Right atrium auricular region (tissue), 2 donors: ENCODE results near the gene MRPS18A. TPM values are rescaled to one million over a fixed set of nuclear protein-coding genes. Genes with fewer than 3 reads are reported as not detected.
"Not testable (repeated sequence)": the region's sequence is repeated elsewhere in the genome, so short reads cannot be mapped to it uniquely, and the experiment has no call there.

ENCODE experiments used
- DNase-seq: peaks from one replicate; pipeline ENCODE4 v3.0.0-alpha.2; 2019; ENCODE audit warnings: low spot score
- H3K27ac ChIP-seq, 2 donors: fragments of 200-600 bp; sonication (generic); 1 replicate in 1 of 2; 2 replicates in 1 of 2; pipeline ENCODE4 v1.5.1; 2016 to 2019
- H3K27me3 ChIP-seq, 2 donors: fragments of 200-600 bp; sonication (generic); one replicate each; pipeline versions ENCODE4 v1.5.1 to v1.6.0; 2017 to 2019
- H3K36me3 ChIP-seq: fragments of 200-600 bp; sonication (generic); one replicate; pipeline ENCODE4 v1.5.1; 2016
- H3K4me1 ChIP-seq, 2 donors: fragments of 200-600 bp; sonication (generic); one replicate each; pipeline versions ENCODE4 v1.5.1 to v1.6.0; 2017 to 2019
- H3K4me3 ChIP-seq, 2 donors: fragments of 200-600 bp; sonication (generic); 1 replicate in 1 of 2; 2 replicates in 1 of 2; pipeline ENCODE4 v1.5.1; 2017 to 2019; ENCODE audit warnings: mild to moderate bottlenecking in 1 of 2, moderate library complexity in 1 of 2
- H3K9me3 ChIP-seq, 2 donors: fragments of 200-600 bp; sonication (generic); one replicate each; pipeline ENCODE4 v1.5.1; 2019
- CTCF ChIP-seq, 2 donors: fragments of 200-600 bp; sonication (generic); IDR thresholded peaks; one replicate each; pipeline ENCODE4 v1.5.1; 2019; ENCODE audit warnings: antibody characterized with exemption in 2 of 2
- total RNA-seq, 2 donors: library from RNA; depleted of rRNA; stranded (reverse); fragments of >200 nt; gene quantifications; one replicate each; pipeline ENCODE4 v1.1.0, GENCODE V29; 2016

The MRPS18A gene
- total RNA-seq, 2 donors from 2014 or later, result 40.4 to 42.7 TPM

GRCh38 chr6:43706788-43707187, 19.2 kb upstream of the MRPS18A start:
- DNase-seq, result no peak
- Histone ChIP-seq H3K9me3 (no peaks in the 10 kb centered on the region), H3K27ac (peak overlapping the region; percentile 19 to 35), H3K4me1 (peaks cover 0 to 55% of the 10 kb centered on the region in 2 donors), H3K36me3 (no peaks in the 10 kb centered on the region), H3K4me3 (no peak overlapping the region), H3K27me3 (no peaks in the 10 kb centered on the region)
- no peak for TF ChIP-seq CTCF (IDR thresholded peaks at IDR 0.05)

- peak overlapping the region; percentile 35 to 51 for H3K27ac ChIP-seq
- no peak for TF ChIP-seq CTCF (IDR thresholded peaks at IDR 0.05)
Measured at GRCh38 chr6:43705996-43706395, 18.4 kb upstream of the MRPS18A start.

GRCh38 chr6:43703512-43704429, 16.2 kb upstream of the MRPS18A start:
- H3K27ac ChIP-seq, result peak overlapping the region; percentile 89 to 91
- peaks cover 0 to 60% of the 10 kb centered on the region in 2 donors for H3K4me1 ChIP-seq
- DNase-seq, result no peak
- no peaks in the 10 kb centered on the region for H3K36me3 ChIP-seq
- no peak overlapping the region for H3K4me3 ChIP-seq
- TF ChIP-seq CTCF (IDR thresholded peaks at IDR 0.05), result no peak
- no peaks in the 10 kb centered on the region for H3K9me3 ChIP-seq
- no peaks in the 10 kb centered on the region for H3K27me3 ChIP-seq

More at GRCh38 chr6:43705996-43706395, 18.4 kb upstream of the MRPS18A start:
- Histone ChIP-seq H3K4me3 (no peak overlapping the region), H3K27me3 (no peaks in the 10 kb centered on the region), H3K4me1 (peaks cover 0 to 56% of the 10 kb centered on the region in 2 donors), H3K9me3 (no peaks in the 10 kb centered on the region), H3K36me3 (no peaks in the 10 kb centered on the region)
- DNase-seq, result no peak

GRCh38 chr6:43702534-43703440, 15.2 kb upstream of the MRPS18A start:
- H3K27me3 ChIP-seq, result no peaks in the 10 kb centered on the region
- TF ChIP-seq CTCF (IDR thresholded peaks at IDR 0.05), result no peak
- no peaks in the 10 kb centered on the region for H3K36me3 ChIP-seq
- no peaks in the 10 kb centered on the region for H3K9me3 ChIP-seq
- H3K4me1 ChIP-seq, result peaks cover 0 to 64% of the 10 kb centered on the region in 2 donors
- DNase-seq, result peak; percentile 98
- no peak overlapping the region for H3K4me3 ChIP-seq
- H3K27ac ChIP-seq, result peak overlapping the region; percentile 89 to 91

GRCh38 chr6:43702171-43702533, 14.6 kb upstream of the MRPS18A start:
- no peak for DNase-seq
- peak overlapping the region; percentile 89 to 91 for H3K27ac ChIP-seq
- no peaks in the 10 kb centered on the region for H3K27me3 ChIP-seq
- no peaks in the 10 kb centered on the region for H3K36me3 ChIP-seq
- H3K4me1 ChIP-seq, result peaks cover 0 to 60% of the 10 kb centered on the region in 2 donors
- TF ChIP-seq CTCF (IDR thresholded peaks at IDR 0.05), result no peak
- no peaks in the 10 kb centered on the region for H3K9me3 ChIP-seq
- no peak overlapping the region for H3K4me3 ChIP-seq

GRCh38 chr6:43700939-43701560, 13.5 kb upstream of the MRPS18A start:
- DNase-seq, H3K36me3 ChIP-seq, H3K27me3 ChIP-seq, H3K9me3 ChIP-seq, H3K4me3 ChIP-seq: not testable (repeated sequence)
- Histone ChIP-seq H3K4me1 (peaks cover 0 to 49% of the 10 kb centered on the region in 2 donors), H3K27ac (peak overlapping the region in 1 of 2 donors; percentile 89)
